Breast epithelium (tissue), 4 donors: Measurements from ENCODE around the gene COL6A2. TPM values are rescaled to one million over a fixed set of nuclear protein-coding genes. Genes with fewer than 3 reads are reported as not detected.

Experiments used
- DNase-seq, 2 donors: peaks; one replicate each; pipeline ENCODE4 v3.0.0-alpha.2; 2019; ENCODE audit warnings: low spot score in 2 of 2
- H3K27ac ChIP-seq, 2 donors: fragments of 200-600 bp; sonication (generic) in 1 of 2; one replicate each; pipeline ENCODE4 v1.5.1; 2016 to 2019; ENCODE audit warnings: mild to moderate bottlenecking in 1 of 2
- H3K27me3 ChIP-seq, 2 donors: fragments of 200-600 bp; sonication (generic) in 1 of 2; one replicate each; pipeline versions ENCODE4 v1.5.1 to v1.6.0; 2017 to 2019; ENCODE audit warnings: control low read depth in 1 of 2, mild to moderate bottlenecking in 1 of 2
- H3K36me3 ChIP-seq: fragments of 200-600 bp; one replicate; pipeline ENCODE4 v1.5.1; 2019
- H3K4me1 ChIP-seq, 2 donors: fragments of 200-600 bp; sonication (generic); one replicate each; pipeline ENCODE4 v1.5.1; 2016 to 2019; ENCODE audit warnings: control low read depth in 1 of 2
- H3K4me3 ChIP-seq, 3 donors: fragments of 200-600 bp; sonication (generic); 1 replicate in 2 of 3; 2 replicates in 1 of 3; pipeline ENCODE4 v1.5.1; 2016 to 2019; ENCODE audit warnings: mild to moderate bottlenecking in 3 of 3, moderate library complexity in 2 of 3
- H3K9me3 ChIP-seq, 2 donors: fragments of 200-600 bp; sonication (generic) in 1 of 2; one replicate each; pipeline ENCODE4 v1.5.1; 2016 to 2019; ENCODE audit warnings: control low read depth in 1 of 2
- CTCF ChIP-seq, 3 donors: fragments of 450-650 bp; IDR thresholded peaks; one replicate each; pipeline ENCODE4 v1.5.1; 2016 to 2017; ENCODE audit warnings: antibody characterized with exemption in 3 of 3, mild to moderate bottlenecking in 3 of 3, moderate library complexity in 3 of 3
- POLR2A ChIP-seq: fragments of 450-650 bp; IDR thresholded peaks from one replicate; pipeline ENCODE4 v1.6.1; 2016; ENCODE audit warnings: antibody characterized with exemption, mild to moderate bottlenecking, moderate library complexity
- POLR2AphosphoS5 ChIP-seq, 3 donors: sonication (generic); formaldehyde crosslinking; IDR thresholded peaks; one replicate each; pipeline ENCODE4 v1.6.1; 2017; ENCODE audit warnings: antibody characterized with exemption in 3 of 3
- intact Hi-C: fragments of 100-400 bp; cut with DNase I; formaldehyde crosslinking; loops from one replicate; pipeline ENCODE4 v1.15.1; 2023; ENCODE audit warnings: low total_unique reads
- total RNA-seq, 3 donors: library from RNA; depleted of rRNA; stranded (reverse); fragments of >200 nt; gene quantifications; one replicate each; pipeline ENCODE4 v1.1.0, GENCODE V29; 2016

COL6A2 gene
- total RNA-seq, 3 donors from 2014 or later: 177 to 1,266 (median 418) TPM

GRCh38 chr21:46092811-46093667 lies 4.9 kb upstream of the COL6A2 start:
- TF ChIP-seq CTCF (IDR thresholded peaks at IDR 0.05) (no peak), POLR2A (no peak), POLR2AphosphoS5 (IDR thresholded peaks at IDR 0.05) (no peak)
- no peaks in the 10 kb centered on the region for H3K4me1 ChIP-seq
- H3K36me3 ChIP-seq: no peaks in the 10 kb centered on the region
- intact Hi-C loops: loop anchor here (5.0 to 10.0 kb wide), 2 partner anchors 98 to 806 kb away; partner anchors contain the start of gene POFUT2
- no peak overlapping the region for H3K4me3 ChIP-seq
- H3K27ac ChIP-seq: peak overlapping the region; percentile 80 to 93
- DNase-seq: peak in 1 of 2 donors; percentile 15
- no peaks in the 10 kb centered on the region for H3K9me3 ChIP-seq
- H3K27me3 ChIP-seq: no peaks in the 10 kb centered on the region

GRCh38 chr21:46093668-46094400 lies 4.1 kb upstream of the COL6A2 start:
- intact Hi-C loops: loop anchor here (5.0 to 10.0 kb wide), 2 partner anchors 99 to 807 kb away; partner anchors contain the start of gene POFUT2
- no peaks in the 10 kb centered on the region for H3K4me1 ChIP-seq
- no peak overlapping the region for H3K4me3 ChIP-seq
- peak in 1 of 2 donors; percentile 15 for DNase-seq
- no peaks in the 10 kb centered on the region for H3K27me3 ChIP-seq
- no peaks in the 10 kb centered on the region for H3K36me3 ChIP-seq
- no peaks in the 10 kb centered on the region for H3K9me3 ChIP-seq
- no peak for TF ChIP-seq CTCF (IDR thresholded peaks at IDR 0.05)
- TF ChIP-seq POLR2A: no peak
- no peak for TF ChIP-seq POLR2AphosphoS5 (IDR thresholded peaks at IDR 0.05)
- peak overlapping the region in 1 of 2 donors; percentile 93 for H3K27ac ChIP-seq

GRCh38 chr21:46094401-46095082 lies 3.4 kb upstream of the COL6A2 start:
- H3K4me3 ChIP-seq: no peak overlapping the region
- H3K4me1 ChIP-seq: no peaks in the 10 kb centered on the region
- no peaks in the 10 kb centered on the region for H3K9me3 ChIP-seq
- H3K27me3 ChIP-seq: peaks cover 0 to 1% of the 10 kb centered on the region in 2 donors
- H3K27ac ChIP-seq: peak overlapping the region in 1 of 2 donors; percentile 93
- no peak for TF ChIP-seq POLR2AphosphoS5 (IDR thresholded peaks at IDR 0.05)
- intact Hi-C loops: loop anchor here (5.0 to 10.0 kb wide), 2 partner anchors 100 to 807 kb away; partner anchors contain the start of gene POFUT2
- H3K36me3 ChIP-seq: no peaks in the 10 kb centered on the region
- peak in 1 of 2 donors; percentile 9 for DNase-seq

GRCh38 chr21:46095083-46095719 lies 2.7 kb upstream of the COL6A2 start:
- Histone ChIP-seq H3K27ac (peak overlapping the region in 1 of 2 donors; percentile 93), H3K36me3 (no peaks in the 10 kb centered on the region), H3K4me3 (no peak overlapping the region), H3K9me3 (no peaks in the 10 kb centered on the region), H3K27me3 (peaks cover 0 to 2% of the 10 kb centered on the region in 2 donors), H3K4me1 (no peaks in the 10 kb centered on the region)
- intact Hi-C loops: loop anchor here (10.0 kb wide), 1 partner anchor 100 kb away; no protein-coding TSS in a partner anchor
- TF ChIP-seq POLR2A (no peak), POLR2AphosphoS5 (IDR thresholded peaks at IDR 0.05) (no peak), CTCF (IDR thresholded peaks at IDR 0.05) (no peak)
- peak in 1 of 2 donors; percentile 16 for DNase-seq
